HepG2 (cell line): ENCODE data around the gene FAM20C. TPM values are rescaled to one million over a fixed set of nuclear protein-coding genes. Genes with fewer than 3 reads are reported as not detected.

Experiments used
- CAMTA2 ChIP-seq: sonication (generic); formaldehyde crosslinking; IDR thresholded peaks from 2 replicates; pipeline ENCODE4 v1.4.0; 2020; ENCODE audit warnings: mild to moderate bottlenecking, missing genetic modification reagents, borderline replicate concordance
- CREB3 ChIP-seq: sonication (generic); formaldehyde crosslinking; IDR thresholded peaks from 2 replicates; pipeline ENCODE4 v1.5.0; 2020; ENCODE audit warnings: missing genetic modification reagents
- FOXO1 ChIP-seq: sonication (generic); formaldehyde crosslinking; IDR thresholded peaks from 2 replicates; pipeline ENCODE4 v1.4.0; 2020; ENCODE audit warnings: missing genetic modification reagents
- HIC2 ChIP-seq: sonication (generic); formaldehyde crosslinking; IDR thresholded peaks from 2 replicates; pipeline ENCODE4 v1.9.0; 2022; ENCODE audit warnings: low read depth, missing genetic modification reagents
- KAT2B ChIP-seq: fragments of 150-350 bp; IDR thresholded peaks from 2 replicates; pipeline ENCODE4 v1.6.1; 2014; ENCODE audit warnings: low read depth, low read length, borderline replicate concordance
- KAT7 ChIP-seq: IDR thresholded peaks from 2 replicates; pipeline ENCODE4 v1.6.1; 2018; ENCODE audit warnings: borderline replicate concordance, missing compliant biosample characterization
- RAD21 ChIP-seq: fragments of 450-650 bp; formaldehyde crosslinking; IDR thresholded peaks from 2 replicates; pipeline ENCODE4 v1.5.0; 2020; ENCODE audit warnings: mild to moderate bottlenecking
- RBAK ChIP-seq: sonication (generic); formaldehyde crosslinking; IDR thresholded peaks from 2 replicates; pipeline ENCODE4 v1.5.1; 2020; ENCODE audit warnings: mild to moderate bottlenecking, missing genetic modification reagents
- RNF2 ChIP-seq: fragments of 450-650 bp; conservative IDR thresholded peaks from 2 replicates; pipeline ENCODE4 v1.6.1; 2016; ENCODE audit warnings: low read depth
- SCMH1 ChIP-seq: sonication (generic); formaldehyde crosslinking; IDR thresholded peaks from 2 replicates; pipeline ENCODE4 v1.9.0; 2021; ENCODE audit warnings: missing genetic modification reagents, mild to moderate bottlenecking, borderline replicate concordance
- SIX1 ChIP-seq: sonication (generic); formaldehyde crosslinking; IDR thresholded peaks from 2 replicates; pipeline ENCODE4 v1.4.0; 2020; ENCODE audit warnings: missing genetic modification reagents, borderline replicate concordance
- ZFP36L2 ChIP-seq: sonication (generic); formaldehyde crosslinking; IDR thresholded peaks from 2 replicates; pipeline ENCODE4 v1.4.0; 2020; ENCODE audit warnings: missing genetic modification reagents
- ZFY ChIP-seq: sonication (generic); formaldehyde crosslinking; IDR thresholded peaks from 2 replicates; pipeline ENCODE4 v1.4.0; 2020; ENCODE audit warnings: missing genetic modification reagents
- ZNF256 ChIP-seq: sonication (generic); formaldehyde crosslinking; conservative IDR thresholded peaks from 2 replicates; pipeline ENCODE4 v1.4.0; 2020; ENCODE audit warnings: missing genetic modification reagents
- ZNF441 ChIP-seq: sonication (generic); formaldehyde crosslinking; IDR thresholded peaks from 2 replicates; pipeline ENCODE4 v1.7.0; 2021; ENCODE audit warnings: missing genetic modification reagents, borderline replicate concordance
- ZNF766 ChIP-seq: sonication (generic); formaldehyde crosslinking; IDR thresholded peaks from 2 replicates; pipeline ENCODE4 v1.5.0; 2020; ENCODE audit warnings: missing genetic modification reagents, borderline replicate concordance
- polyA plus RNA-seq, 8 experiments: library from polyadenylated mRNA; depleted of rRNA in 3 of 8; stranded (reverse) in 7 of 8; unstranded in 1 of 8; fragments of >200 nt; fragmentation: Illumina TruSeq in 4 of 8; extraction: Trizol in 4 of 8; gene quantifications; 2 replicates each; pipeline versions ENCODE4 v1.2.1 to v1.2.3, GENCODE V29; 2011 to 2016; ENCODE audit warnings: low read depth in 4 of 8, missing spikeins in 1 of 8, mixed read lengths in 1 of 8; ENCODE audit not compliant: insufficient read depth in 1 of 8
- total RNA-seq, 5 experiments: library from RNA; depleted of rRNA; stranded (reverse); fragments of >200 nt; fragmentation: Illumina TruSeq; extraction: Trizol; gene quantifications; 2 replicates each; pipeline ENCODE4 v1.2.3, GENCODE V29; 2016; ENCODE audit warnings: low read depth in 1 of 5
- TF ChIP-seq, protein P1 (sequence below): sonication (generic); formaldehyde crosslinking; IDR thresholded peaks from 2 replicates; pipeline ENCODE4 v1.4.0; 2020; ENCODE audit warnings: missing genetic modification reagents, borderline replicate concordance
- TF ChIP-seq, protein P2 (sequence below): sonication (generic); formaldehyde crosslinking; IDR thresholded peaks from 2 replicates; pipeline ENCODE4 v1.4.0; 2020; ENCODE audit warnings: low read depth, mild to moderate bottlenecking, missing genetic modification reagents
- TF ChIP-seq, protein P3 (sequence below): sonication (generic); formaldehyde crosslinking; conservative IDR thresholded peaks from 2 replicates; pipeline ENCODE4 v1.4.0; 2020; ENCODE audit warnings: missing genetic modification reagents
- TF ChIP-seq, protein P4 (sequence below): sonication (generic); formaldehyde crosslinking; IDR thresholded peaks from 2 replicates; pipeline ENCODE4 v1.4.0; 2020; ENCODE audit warnings: missing genetic modification reagents, mild to moderate bottlenecking, borderline replicate concordance

The FAM20C gene
- total and polyA plus RNA-seq, 2 of the 13 experiments (the other 11 are each of a cell fraction or from before 2014, with no cell fraction given), result 11.9 to 19.9 TPM

DNA sequence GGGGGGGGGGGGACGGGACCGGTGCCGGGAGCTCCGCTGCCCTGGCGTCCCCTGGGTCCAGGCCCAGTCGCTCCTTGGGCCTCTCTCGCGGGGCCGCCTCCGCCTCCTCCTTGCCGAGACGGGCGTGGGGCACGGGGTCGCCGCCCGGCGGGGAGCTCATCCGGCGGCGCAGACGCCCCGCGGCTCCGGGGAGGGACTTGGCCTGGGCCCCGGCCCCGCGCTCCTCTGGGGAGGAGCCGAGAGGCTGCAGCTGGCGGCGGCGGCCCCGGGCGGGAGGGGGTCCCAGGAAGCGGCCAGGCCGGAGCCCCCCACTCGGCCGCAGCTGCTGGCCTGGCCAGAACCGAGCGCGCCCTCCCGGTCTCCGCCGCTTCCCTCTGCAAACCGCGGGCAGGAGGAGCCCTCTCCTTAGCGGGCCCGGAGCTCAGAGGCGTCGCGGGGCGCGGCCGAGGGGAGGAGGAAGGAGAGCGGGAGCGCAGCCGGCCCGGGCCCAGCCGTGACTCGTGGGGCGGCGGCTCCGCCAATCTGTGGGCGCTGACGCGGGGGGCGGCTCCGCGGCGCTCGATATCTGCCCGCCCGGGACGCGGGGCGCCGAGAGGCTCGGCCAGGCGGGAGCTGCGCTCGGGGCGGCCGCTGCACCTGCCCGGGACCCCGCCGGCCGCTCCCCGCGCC lies at the start of gene FAM20C (continued):
- TF ChIP-seq FOXO1 (CRISPR knock-in tag) (no peak), ZNF256 (CRISPR knock-in tag) (no peak), KAT7 (CRISPR knock-in tag) (no peak), RAD21 (CRISPR knock-in tag) (peak; percentile 56; the same call in 1 of the 2 replicates), SCMH1 (CRISPR knock-in tag) (no peak), ZNF766 (CRISPR knock-in tag) (no peak), ZFP36L2 (CRISPR knock-in tag) (no peak), RBAK (CRISPR knock-in tag) (no peak), KAT2B (no peak), ZFY (CRISPR knock-in tag) (peak; percentile 76), SIX1 (no peak), ZNF441 (0 out of 2 replicates have a peak, but pooled peaks have one; percentile 13), RNF2 (0 out of 2 replicates have a peak, but pooled peaks have one; percentile 22), CAMTA2 (CRISPR knock-in tag) (0 out of 2 replicates have a peak, but pooled peaks have one; percentile 30), CREB3 (CRISPR knock-in tag) (0 out of 2 replicates have a peak, but pooled peaks have one; percentile 19), HIC2 (CRISPR knock-in tag) (no peak)
- TF ChIP-seq, protein P1, sequence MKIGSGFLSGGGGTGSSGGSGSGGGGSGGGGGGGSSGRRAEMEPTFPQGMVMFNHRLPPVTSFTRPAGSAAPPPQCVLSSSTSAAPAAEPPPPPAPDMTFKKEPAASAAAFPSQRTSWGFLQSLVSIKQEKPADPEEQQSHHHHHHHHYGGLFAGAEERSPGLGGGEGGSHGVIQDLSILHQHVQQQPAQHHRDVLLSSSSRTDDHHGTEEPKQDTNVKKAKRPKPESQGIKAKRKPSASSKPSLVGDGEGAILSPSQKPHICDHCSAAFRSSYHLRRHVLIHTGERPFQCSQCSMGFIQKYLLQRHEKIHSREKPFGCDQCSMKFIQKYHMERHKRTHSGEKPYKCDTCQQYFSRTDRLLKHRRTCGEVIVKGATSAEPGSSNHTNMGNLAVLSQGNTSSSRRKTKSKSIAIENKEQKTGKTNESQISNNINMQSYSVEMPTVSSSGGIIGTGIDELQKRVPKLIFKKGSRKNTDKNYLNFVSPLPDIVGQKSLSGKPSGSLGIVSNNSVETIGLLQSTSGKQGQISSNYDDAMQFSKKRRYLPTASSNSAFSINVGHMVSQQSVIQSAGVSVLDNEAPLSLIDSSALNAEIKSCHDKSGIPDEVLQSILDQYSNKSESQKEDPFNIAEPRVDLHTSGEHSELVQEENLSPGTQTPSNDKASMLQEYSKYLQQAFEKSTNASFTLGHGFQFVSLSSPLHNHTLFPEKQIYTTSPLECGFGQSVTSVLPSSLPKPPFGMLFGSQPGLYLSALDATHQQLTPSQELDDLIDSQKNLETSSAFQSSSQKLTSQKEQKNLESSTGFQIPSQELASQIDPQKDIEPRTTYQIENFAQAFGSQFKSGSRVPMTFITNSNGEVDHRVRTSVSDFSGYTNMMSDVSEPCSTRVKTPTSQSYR (CRISPR knock-in tag), result no peak
- TF ChIP-seq, protein P2, sequence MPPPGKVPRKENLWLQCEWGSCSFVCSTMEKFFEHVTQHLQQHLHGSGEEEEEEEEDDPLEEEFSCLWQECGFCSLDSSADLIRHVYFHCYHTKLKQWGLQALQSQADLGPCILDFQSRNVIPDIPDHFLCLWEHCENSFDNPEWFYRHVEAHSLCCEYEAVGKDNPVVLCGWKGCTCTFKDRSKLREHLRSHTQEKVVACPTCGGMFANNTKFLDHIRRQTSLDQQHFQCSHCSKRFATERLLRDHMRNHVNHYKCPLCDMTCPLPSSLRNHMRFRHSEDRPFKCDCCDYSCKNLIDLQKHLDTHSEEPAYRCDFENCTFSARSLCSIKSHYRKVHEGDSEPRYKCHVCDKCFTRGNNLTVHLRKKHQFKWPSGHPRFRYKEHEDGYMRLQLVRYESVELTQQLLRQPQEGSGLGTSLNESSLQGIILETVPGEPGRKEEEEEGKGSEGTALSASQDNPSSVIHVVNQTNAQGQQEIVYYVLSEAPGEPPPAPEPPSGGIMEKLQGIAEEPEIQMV (CRISPR knock-in tag), result no peak
- TF ChIP-seq, protein P3, sequence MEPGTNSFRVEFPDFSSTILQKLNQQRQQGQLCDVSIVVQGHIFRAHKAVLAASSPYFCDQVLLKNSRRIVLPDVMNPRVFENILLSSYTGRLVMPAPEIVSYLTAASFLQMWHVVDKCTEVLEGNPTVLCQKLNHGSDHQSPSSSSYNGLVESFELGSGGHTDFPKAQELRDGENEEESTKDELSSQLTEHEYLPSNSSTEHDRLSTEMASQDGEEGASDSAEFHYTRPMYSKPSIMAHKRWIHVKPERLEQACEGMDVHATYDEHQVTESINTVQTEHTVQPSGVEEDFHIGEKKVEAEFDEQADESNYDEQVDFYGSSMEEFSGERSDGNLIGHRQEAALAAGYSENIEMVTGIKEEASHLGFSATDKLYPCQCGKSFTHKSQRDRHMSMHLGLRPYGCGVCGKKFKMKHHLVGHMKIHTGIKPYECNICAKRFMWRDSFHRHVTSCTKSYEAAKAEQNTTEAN (CRISPR knock-in tag), result no peak
- TF ChIP-seq, protein P4, sequence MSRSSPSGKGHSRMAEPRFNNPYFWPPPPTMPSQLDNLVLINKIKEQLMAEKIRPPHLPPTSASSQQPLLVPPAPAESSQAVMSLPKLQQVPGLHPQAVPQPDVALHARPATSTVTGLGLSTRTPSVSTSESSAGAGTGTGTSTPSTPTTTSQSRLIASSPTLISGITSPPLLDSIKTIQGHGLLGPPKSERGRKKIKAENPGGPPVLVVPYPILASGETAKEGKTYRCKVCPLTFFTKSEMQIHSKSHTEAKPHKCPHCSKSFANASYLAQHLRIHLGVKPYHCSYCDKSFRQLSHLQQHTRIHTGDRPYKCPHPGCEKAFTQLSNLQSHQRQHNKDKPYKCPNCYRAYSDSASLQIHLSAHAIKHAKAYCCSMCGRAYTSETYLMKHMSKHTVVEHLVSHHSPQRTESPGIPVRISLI, result no peak
